Measurements from ENCODE around the gene NUP93. TPM values are rescaled to one million over a fixed set of nuclear protein-coding genes. Genes with fewer than 3 reads are reported as not detected.

The NUP93 gene
- polyA plus RNA-seq, 4 donors = 14.1 to 32.1 (median 22.3) TPM

DNA sequence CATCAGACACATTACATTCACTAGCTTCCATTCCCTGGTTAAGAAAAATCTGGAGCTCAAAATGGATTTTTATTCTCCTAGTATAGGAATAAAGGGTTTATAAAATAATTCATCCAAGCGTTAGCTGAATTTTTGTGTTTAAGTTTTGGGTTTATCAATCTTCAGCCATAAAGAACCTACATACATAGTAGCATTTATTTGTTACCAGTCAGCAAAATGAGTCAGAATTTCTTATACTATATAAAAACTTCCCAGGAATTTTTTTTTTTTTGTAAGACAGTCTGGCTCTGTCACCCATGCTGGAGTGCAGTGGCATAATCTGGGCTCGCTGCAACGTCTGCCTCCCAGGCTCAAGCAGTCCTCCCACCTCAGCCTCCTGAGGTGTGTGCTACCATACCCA is 94.9 kb downstream of the NUP93 start:
- H3K27me3 ChIP-seq (ENCODE audit: control insufficient read depth in 3 of 3, insufficient read depth in 3 of 3, low read length in 3 of 3) = no peaks in the 10 kb centered on the region
- WGBS, 3 donors = 67 to 88% (median 79%) methylated on average over 3 of the region's 3 CpGs
- no peak overlapping the region for H3K27ac ChIP-seq (ENCODE audit: low read depth in 1 of 3, low read length in 2 of 3)
- peaks cover 6 to 14% (median 8%) of the 10 kb centered on the region in 3 donors for H3K36me3 ChIP-seq (ENCODE audit: control insufficient read depth in 3 of 3, insufficient read depth in 2 of 3, low read depth in 1 of 3, low read length in 3 of 3)
- DNase-seq (no peak), FAIRE-seq (no peak)
- no peaks in the 10 kb centered on the region for H3K4me1 ChIP-seq (ENCODE audit: control insufficient read depth in 3 of 3, insufficient read depth in 2 of 3, low read depth in 1 of 3, low read length in 2 of 3)
- no peak overlapping the region for H3K4me3 ChIP-seq (ENCODE audit: low read depth in 1 of 3, low read length in 3 of 3)
- H3K9me3 ChIP-seq (ENCODE audit: control insufficient read depth in 2 of 2, insufficient read depth in 1 of 2, low read depth in 1 of 2, low read length in 1 of 2) = no peaks in the 10 kb centered on the region

DNA sequence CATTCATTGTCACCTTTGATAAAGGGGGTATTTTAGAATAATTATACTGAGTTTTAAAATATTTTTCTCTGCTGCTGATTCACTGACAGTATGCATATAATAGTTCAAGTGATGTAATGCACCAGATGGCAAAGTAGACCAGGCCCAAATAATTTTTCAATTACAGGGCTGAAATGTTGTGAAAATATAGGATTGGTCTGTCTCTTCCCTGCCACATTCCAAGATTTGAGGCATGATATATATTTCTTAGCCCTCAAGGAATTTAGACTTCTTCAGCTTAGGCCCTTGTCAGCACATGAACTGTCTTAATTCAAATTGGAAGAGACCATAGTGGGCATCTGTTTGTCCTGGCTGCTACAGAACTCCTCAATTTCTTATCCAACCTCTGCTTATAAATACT is 95.9 kb downstream of the NUP93 start:
- no peak overlapping the region for H3K27ac ChIP-seq (ENCODE audit: low read depth in 1 of 3, low read length in 2 of 3)
- H3K9me3 ChIP-seq (ENCODE audit: control insufficient read depth in 2 of 2, insufficient read depth in 1 of 2, low read depth in 1 of 2, low read length in 1 of 2) = no peaks in the 10 kb centered on the region
- DNase-seq (no peak), FAIRE-seq (no peak)
- no peaks in the 10 kb centered on the region for H3K4me1 ChIP-seq (ENCODE audit: control insufficient read depth in 3 of 3, insufficient read depth in 2 of 3, low read depth in 1 of 3, low read length in 2 of 3)
- no peak overlapping the region for H3K4me3 ChIP-seq (ENCODE audit: low read depth in 1 of 3, low read length in 3 of 3)
- peaks cover 6 to 17% (median 8%) of the 10 kb centered on the region in 3 donors for H3K36me3 ChIP-seq (ENCODE audit: control insufficient read depth in 3 of 3, insufficient read depth in 2 of 3, low read depth in 1 of 3, low read length in 3 of 3)
- no peaks in the 10 kb centered on the region for H3K27me3 ChIP-seq (ENCODE audit: control insufficient read depth in 3 of 3, insufficient read depth in 3 of 3, low read length in 3 of 3)

DNA sequence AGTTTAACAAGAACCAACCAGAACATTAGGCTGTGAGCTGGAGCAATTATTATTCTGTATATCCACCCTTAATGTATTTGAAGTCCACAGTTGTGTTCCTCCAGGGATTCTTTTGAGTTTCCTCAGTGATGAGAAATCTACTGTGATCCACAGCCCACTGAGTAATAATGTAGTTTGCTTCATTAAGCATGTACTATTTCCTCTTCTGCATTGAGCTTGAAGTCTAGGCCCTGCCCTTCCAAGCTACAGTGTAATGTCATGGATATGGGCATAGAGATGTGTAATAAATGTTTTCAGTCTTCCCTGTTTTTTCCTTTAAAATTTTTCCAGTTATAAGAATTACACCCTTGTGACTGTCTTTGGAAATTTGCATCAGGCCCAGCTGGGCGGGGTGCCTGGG is 98.7 kb downstream of the NUP93 start:
- FAIRE-seq = no peak
- H3K27me3 ChIP-seq (ENCODE audit: control insufficient read depth in 3 of 3, insufficient read depth in 3 of 3, low read length in 3 of 3) = no peaks in the 10 kb centered on the region
- WGBS, 3 donors = 96 to 100% (median 96%) methylated on average over 1 of the region's 1 CpG
- no peaks in the 10 kb centered on the region for H3K4me1 ChIP-seq (ENCODE audit: control insufficient read depth in 3 of 3, insufficient read depth in 2 of 3, low read depth in 1 of 3, low read length in 2 of 3)
- no peak overlapping the region for H3K4me3 ChIP-seq (ENCODE audit: low read depth in 1 of 3, low read length in 3 of 3)
- H3K9me3 ChIP-seq (ENCODE audit: control insufficient read depth in 2 of 2, insufficient read depth in 1 of 2, low read depth in 1 of 2, low read length in 1 of 2) = no peaks in the 10 kb centered on the region
- H3K36me3 ChIP-seq (ENCODE audit: control insufficient read depth in 3 of 3, insufficient read depth in 2 of 3, low read depth in 1 of 3, low read length in 3 of 3) = peaks cover 6 to 19% (median 6%) of the 10 kb centered on the region in 3 donors
- H3K27ac ChIP-seq (ENCODE audit: low read depth in 1 of 3, low read length in 2 of 3) = no peak overlapping the region
- no peak for DNase-seq

DNA sequence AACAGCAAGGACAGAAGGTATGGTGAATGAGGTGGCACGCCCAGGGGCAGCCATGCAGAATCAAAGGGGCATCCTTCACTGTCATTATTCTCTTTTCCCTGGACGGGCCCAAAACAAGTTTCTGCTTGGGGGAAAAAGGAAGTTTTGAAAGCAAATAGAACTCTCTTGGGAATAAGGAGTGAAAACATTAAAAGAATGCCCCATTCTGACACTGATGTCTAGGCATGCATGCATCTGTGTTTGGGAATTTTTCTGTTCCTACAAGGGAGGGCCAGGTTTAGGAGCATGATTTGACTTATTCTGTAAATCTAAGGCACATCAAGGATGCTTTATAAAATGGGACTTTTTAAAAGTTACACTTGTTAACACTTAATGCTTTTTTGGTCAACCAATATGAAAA is 100.7 kb downstream of the NUP93 start:
- FAIRE-seq (no peak), DNase-seq (no peak)
- no peak overlapping the region for H3K27ac ChIP-seq (ENCODE audit: low read depth in 1 of 3, low read length in 2 of 3)
- H3K9me3 ChIP-seq (ENCODE audit: control insufficient read depth in 2 of 2, insufficient read depth in 1 of 2, low read depth in 1 of 2, low read length in 1 of 2) = no peaks in the 10 kb centered on the region
- peaks cover 6 to 29% (median 10%) of the 10 kb centered on the region in 3 donors for H3K36me3 ChIP-seq (ENCODE audit: control insufficient read depth in 3 of 3, insufficient read depth in 2 of 3, low read depth in 1 of 3, low read length in 3 of 3)
- H3K27me3 ChIP-seq (ENCODE audit: control insufficient read depth in 3 of 3, insufficient read depth in 3 of 3, low read length in 3 of 3) = no peaks in the 10 kb centered on the region
- no peak overlapping the region for H3K4me3 ChIP-seq (ENCODE audit: low read depth in 1 of 3, low read length in 3 of 3)
- no peaks in the 10 kb centered on the region for H3K4me1 ChIP-seq (ENCODE audit: control insufficient read depth in 3 of 3, insufficient read depth in 2 of 3, low read depth in 1 of 3, low read length in 2 of 3)
- 54 to 90% (median 67%) methylated on average over 2 of the region's 2 CpGs for WGBS, 3 donors

DNA sequence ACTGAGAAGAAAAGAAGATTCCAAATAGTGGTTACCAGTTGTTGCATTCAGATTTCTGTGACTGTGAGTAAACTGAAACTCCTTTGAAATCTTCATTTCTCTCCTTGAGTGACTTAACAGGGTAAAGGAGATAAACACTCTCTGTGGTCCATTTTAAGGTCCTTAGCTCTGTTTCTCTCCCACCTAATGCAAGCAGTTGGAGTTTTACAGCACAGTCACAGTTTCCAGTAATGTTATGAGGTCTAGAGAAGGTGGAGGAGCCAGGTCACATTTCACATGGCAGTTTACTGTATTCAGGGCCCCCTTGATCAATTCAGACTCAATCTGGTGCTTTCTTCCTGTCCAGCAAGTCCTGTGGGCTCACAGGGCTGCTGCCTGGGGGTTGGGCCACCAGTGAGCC is 102.8 kb downstream of the NUP93 start:
- Histone ChIP-seq H3K4me1 (ENCODE audit: control insufficient read depth in 3 of 3, insufficient read depth in 2 of 3, low read depth in 1 of 3, low read length in 2 of 3) (no peaks in the 10 kb centered on the region), H3K36me3 (ENCODE audit: control insufficient read depth in 3 of 3, insufficient read depth in 2 of 3, low read depth in 1 of 3, low read length in 3 of 3) (peaks cover 6 to 38% (median 10%) of the 10 kb centered on the region in 3 donors), H3K9me3 (ENCODE audit: control insufficient read depth in 2 of 2, insufficient read depth in 1 of 2, low read depth in 1 of 2, low read length in 1 of 2) (no peaks in the 10 kb centered on the region), H3K4me3 (ENCODE audit: low read depth in 1 of 3, low read length in 3 of 3) (no peak overlapping the region), H3K27me3 (ENCODE audit: control insufficient read depth in 3 of 3, insufficient read depth in 3 of 3, low read length in 3 of 3) (no peaks in the 10 kb centered on the region), H3K27ac (ENCODE audit: low read depth in 1 of 3, low read length in 2 of 3) (no peak overlapping the region)
- FAIRE-seq = no peak
- no peak for DNase-seq

DNA sequence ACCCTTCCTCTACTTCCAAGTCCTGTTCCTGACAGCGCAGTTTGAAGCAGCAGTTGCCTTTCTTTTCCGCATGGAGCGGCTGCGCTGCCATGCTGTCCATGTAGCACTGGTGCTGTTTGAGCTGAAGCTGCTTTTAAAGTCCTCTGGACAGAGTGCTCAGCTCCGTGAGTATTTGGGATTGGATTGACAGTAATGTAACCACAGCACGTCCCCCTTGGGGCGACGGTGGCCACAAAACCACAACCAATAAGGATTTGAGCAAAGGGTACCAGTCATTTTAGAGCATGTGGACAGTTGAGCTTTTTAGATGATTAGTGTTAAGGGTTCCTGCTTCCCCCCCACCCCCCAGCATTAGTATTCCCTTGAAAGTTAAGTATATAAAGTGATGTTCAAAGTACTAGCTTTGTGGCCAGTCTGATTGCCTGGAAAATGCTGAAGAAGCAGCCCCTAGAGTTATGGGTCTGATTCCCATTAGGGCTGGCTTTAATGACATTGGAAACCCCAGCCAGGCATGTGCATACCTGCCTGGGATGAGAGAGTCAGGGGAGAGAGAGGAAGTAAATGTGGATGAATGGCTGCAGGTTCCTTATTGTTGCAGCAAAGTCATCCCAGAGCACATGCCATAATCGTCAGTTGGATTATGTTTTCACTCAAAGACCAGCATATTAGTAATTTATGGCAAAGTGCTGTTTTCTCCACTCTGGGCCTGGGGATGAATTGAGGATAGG is 103.5 kb downstream of the NUP93 start:
- no peak for FAIRE-seq
- no peak overlapping the region for H3K27ac ChIP-seq (ENCODE audit: low read depth in 1 of 3, low read length in 2 of 3)
- H3K27me3 ChIP-seq (ENCODE audit: control insufficient read depth in 3 of 3, insufficient read depth in 3 of 3, low read length in 3 of 3) = no peaks in the 10 kb centered on the region
- H3K4me3 ChIP-seq (ENCODE audit: low read depth in 1 of 3, low read length in 3 of 3) = no peak overlapping the region
- no peaks in the 10 kb centered on the region for H3K9me3 ChIP-seq (ENCODE audit: control insufficient read depth in 2 of 2, insufficient read depth in 1 of 2, low read depth in 1 of 2, low read length in 1 of 2)
- DNase-seq = no peak
- no peaks in the 10 kb centered on the region for H3K4me1 ChIP-seq (ENCODE audit: control insufficient read depth in 3 of 3, insufficient read depth in 2 of 3, low read depth in 1 of 3, low read length in 2 of 3)
- H3K36me3 ChIP-seq (ENCODE audit: control insufficient read depth in 3 of 3, insufficient read depth in 2 of 3, low read depth in 1 of 3, low read length in 3 of 3) = peaks cover 6 to 38% (median 10%) of the 10 kb centered on the region in 3 donors
- 86 to 98% (median 93%) methylated on average over 9 of the region's 9 CpGs for WGBS, 3 donors

DNA sequence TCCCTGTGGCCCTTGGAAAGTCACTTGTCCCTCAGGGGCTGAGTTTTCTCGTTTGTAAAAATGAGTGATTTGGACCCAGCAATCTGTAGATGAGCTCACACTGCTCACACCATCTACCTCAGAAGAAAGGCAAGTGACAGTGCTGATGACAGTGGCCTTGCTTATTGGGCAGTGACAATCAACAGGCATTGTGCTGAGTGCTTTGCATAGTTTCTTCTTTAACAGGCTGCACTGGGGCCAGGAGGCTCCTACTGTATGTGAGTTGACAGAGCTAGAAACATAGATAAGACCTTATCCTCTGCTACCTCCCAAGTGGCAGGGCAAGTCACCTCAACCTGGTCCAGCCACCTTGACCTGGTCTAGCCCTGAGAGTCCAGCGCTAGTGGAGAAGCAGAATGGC is 105.4 kb downstream of the NUP93 start:
- no peak overlapping the region for H3K27ac ChIP-seq (ENCODE audit: low read depth in 1 of 3, low read length in 2 of 3)
- H3K27me3 ChIP-seq (ENCODE audit: control insufficient read depth in 3 of 3, insufficient read depth in 3 of 3, low read length in 3 of 3) = no peaks in the 10 kb centered on the region
- WGBS, 3 donors = 86 to 91% (median 87%) methylated on average over 2 of the region's 2 CpGs
- no peaks in the 10 kb centered on the region for H3K4me1 ChIP-seq (ENCODE audit: control insufficient read depth in 3 of 3, insufficient read depth in 2 of 3, low read depth in 1 of 3, low read length in 2 of 3)
- no peak for FAIRE-seq
- H3K4me3 ChIP-seq (ENCODE audit: low read depth in 1 of 3, low read length in 3 of 3) = no peak overlapping the region
- H3K9me3 ChIP-seq (ENCODE audit: control insufficient read depth in 2 of 2, insufficient read depth in 1 of 2, low read depth in 1 of 2, low read length in 1 of 2) = no peaks in the 10 kb centered on the region
- peaks cover 5 to 45% (median 16%) of the 10 kb centered on the region in 3 donors for H3K36me3 ChIP-seq (ENCODE audit: control insufficient read depth in 3 of 3, insufficient read depth in 2 of 3, low read depth in 1 of 3, low read length in 3 of 3)
- DNase-seq = no peak

DNA sequence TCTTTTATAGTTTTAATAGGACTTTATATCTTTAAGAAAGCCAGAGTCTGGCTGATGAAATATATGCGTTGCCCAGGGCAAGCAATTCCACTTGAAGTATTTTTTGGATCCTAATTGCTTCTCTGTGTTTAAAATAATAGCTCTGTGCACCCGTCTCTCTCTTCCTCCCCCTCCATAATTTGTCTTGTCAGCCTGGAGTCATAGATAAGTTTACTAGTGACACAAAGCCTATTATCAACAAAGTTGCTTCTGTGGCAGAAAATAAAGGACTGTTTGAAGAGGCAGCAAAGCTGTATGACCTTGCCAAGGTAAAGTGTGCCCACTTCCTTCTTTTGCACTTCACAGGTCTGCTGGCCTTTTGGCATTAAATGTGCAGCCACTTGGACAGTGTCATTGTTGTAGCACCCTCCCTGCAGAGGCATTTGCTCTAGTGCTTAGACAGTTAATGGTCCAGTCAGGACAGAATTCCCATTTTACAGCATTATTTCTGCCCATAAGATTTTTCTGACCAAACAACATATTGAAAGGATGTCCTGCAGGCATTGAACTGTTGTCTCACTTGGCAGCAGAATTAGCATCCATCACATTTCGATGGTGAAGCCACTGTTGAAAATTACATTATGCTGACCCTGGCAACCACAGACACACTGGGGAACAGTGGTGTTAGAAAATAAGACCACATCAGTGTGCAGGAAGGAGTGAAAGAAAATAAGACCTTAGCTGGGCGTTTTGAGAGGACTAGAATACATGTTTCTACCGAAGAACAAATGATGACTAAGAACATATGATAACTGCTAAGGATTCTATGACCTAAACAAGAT is 106.7 kb downstream of the NUP93 start:
- WGBS, 3 donors = 81 to 84% (median 82%) methylated on average over 5 of the region's 5 CpGs
- no peaks in the 10 kb centered on the region for H3K9me3 ChIP-seq (ENCODE audit: control insufficient read depth in 2 of 2, insufficient read depth in 1 of 2, low read depth in 1 of 2, low read length in 1 of 2)
- no peaks in the 10 kb centered on the region for H3K27me3 ChIP-seq (ENCODE audit: control insufficient read depth in 3 of 3, insufficient read depth in 3 of 3, low read length in 3 of 3)
- H3K4me1 ChIP-seq (ENCODE audit: control insufficient read depth in 3 of 3, insufficient read depth in 2 of 3, low read depth in 1 of 3, low read length in 2 of 3) = no peaks in the 10 kb centered on the region
- no peak overlapping the region for H3K27ac ChIP-seq (ENCODE audit: low read depth in 1 of 3, low read length in 2 of 3)
- DNase-seq = no peak
- peaks cover 5 to 46% (median 18%) of the 10 kb centered on the region in 3 donors for H3K36me3 ChIP-seq (ENCODE audit: control insufficient read depth in 3 of 3, insufficient read depth in 2 of 3, low read depth in 1 of 3, low read length in 3 of 3)
- no peak for FAIRE-seq
- H3K4me3 ChIP-seq (ENCODE audit: low read depth in 1 of 3, low read length in 3 of 3) = no peak overlapping the region
